ENCODE results near the gene MPRIP. TPM values are rescaled to one million over a fixed set of nuclear protein-coding genes. Genes with fewer than 3 reads are reported as not detected.

The MPRIP gene
- total and polyA plus RNA-seq, 2 of the 13 experiments (the other 11 are each of a cell fraction or from before 2014, with no cell fraction given): 50.2 to 52.4 TPM

- intact Hi-C loops (cut with micrococcal nuclease; ENCODE audit: unreplicated experiment) (no loop called here), in situ Hi-C loops (cut with HindIII; ENCODE audit: extremely low pct_ligation_motif_present, low pct_unique_long_range_greater_than_20kb) (no loop called here)
- Histone ChIP-seq H3K4me2 (ENCODE audit: low read depth, low read length) (no peak overlapping the region), H3K4me1 (ENCODE audit: insufficient read depth, low read length) (peaks cover 22% of the 10 kb centered on the region), H3K27ac (ENCODE audit: extremely low read length, insufficient read depth, low read length) (no peak overlapping the region), H4K20me1 (ENCODE audit: insufficient read depth, low read length) (no peaks in the 10 kb centered on the region), H3K9ac (ENCODE audit: insufficient read depth, low read depth, low read length) (no peak overlapping the region), H3K4me3 (replicated peaks in 1 of 3; ENCODE audit: insufficient read depth in 1 of 3, low read depth in 2 of 3, low read length in 3 of 3) (no peak overlapping the region), H3K9me3 (ENCODE audit: low read length) (no peaks in the 10 kb centered on the region), H3K27me3 (ENCODE audit: control insufficient read depth in 1 of 2, insufficient read depth in 2 of 2, low read length in 2 of 2) (no peaks in the 10 kb centered on the region), H2AFZ (ENCODE audit: low read length) (no peak overlapping the region), H3K79me2 (ENCODE audit: insufficient read depth, low read length) (peaks cover 4% of the 10 kb centered on the region), H3K36me3 (replicated peaks in 1 of 2; ENCODE audit: control insufficient read depth in 1 of 2, insufficient read depth in 2 of 2, low read length in 2 of 2) (peaks cover 43 to 85% of the 10 kb centered on the region in 2 experiments)
- ATAC-seq (no peak), DNase-seq (ENCODE audit: low spot score) (no peak), FAIRE-seq (no peak)
- ChIA-PET POLR2A (interaction anchor here (1.2 kb wide), 1 partner anchor 52 kb away, joined by 3 read pairs; no protein-coding TSS in a partner anchor), CTCF (ENCODE audit: low intra/inter-chr PET ratio, low total read pairs) (no interaction called here)
- TF ChIP-seq PAWR (CRISPR knock-in tag; IDR thresholded peaks at IDR 0.05; ENCODE audit: borderline replicate concordance): no peak
- no peak for TF ChIP-seq ZNF619 (CRISPR knock-in tag; IDR thresholded peaks at IDR 0.05)
- no peak for TF ChIP-seq SRSF1 (optimal IDR thresholded peaks at IDR 0.05; ENCODE audit: low read depth, low read length)
- no peak for TF ChIP-seq HHEX (CRISPR knock-in tag; IDR thresholded peaks at IDR 0.05)
- TF ChIP-seq ZNF569 (CRISPR knock-in tag; IDR thresholded peaks at IDR 0.05; ENCODE audit: borderline replicate concordance): no peak
- no peak for TF ChIP-seq SATB2 (CRISPR knock-in tag; IDR thresholded peaks at IDR 0.05)
- TF ChIP-seq ELF3 (CRISPR knock-in tag; IDR thresholded peaks at IDR 0.05): no peak
- no peak for TF ChIP-seq UBTF (CRISPR knock-in tag; IDR thresholded peaks at IDR 0.05)
- TF ChIP-seq, protein P1, sequence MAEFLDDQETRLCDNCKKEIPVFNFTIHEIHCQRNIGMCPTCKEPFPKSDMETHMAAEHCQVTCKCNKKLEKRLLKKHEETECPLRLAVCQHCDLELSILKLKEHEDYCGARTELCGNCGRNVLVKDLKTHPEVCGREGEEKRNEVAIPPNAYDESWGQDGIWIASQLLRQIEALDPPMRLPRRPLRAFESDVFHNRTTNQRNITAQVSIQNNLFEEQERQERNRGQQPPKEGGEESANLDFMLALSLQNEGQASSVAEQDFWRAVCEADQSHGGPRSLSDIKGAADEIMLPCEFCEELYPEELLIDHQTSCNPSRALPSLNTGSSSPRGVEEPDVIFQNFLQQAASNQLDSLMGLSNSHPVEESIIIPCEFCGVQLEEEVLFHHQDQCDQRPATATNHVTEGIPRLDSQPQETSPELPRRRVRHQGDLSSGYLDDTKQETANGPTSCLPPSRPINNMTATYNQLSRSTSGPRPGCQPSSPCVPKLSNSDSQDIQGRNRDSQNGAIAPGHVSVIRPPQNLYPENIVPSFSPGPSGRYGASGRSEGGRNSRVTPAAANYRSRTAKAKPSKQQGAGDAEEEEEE (CRISPR knock-in tag; IDR thresholded peaks at IDR 0.05; ENCODE audit: borderline replicate concordance): no peak
- TF ChIP-seq TFDP2 (CRISPR knock-in tag; IDR thresholded peaks at IDR 0.05): no peak
- TF ChIP-seq CENPT (CRISPR knock-in tag; IDR thresholded peaks at IDR 0.05; ENCODE audit: low read depth): no peak
- TF ChIP-seq TOE1 (CRISPR knock-in tag; IDR thresholded peaks at IDR 0.05): no peak
- no peak for TF ChIP-seq KDM3A (CRISPR knock-in tag; IDR thresholded peaks at IDR 0.05; ENCODE audit: low read depth)
- no TSS peak for BruUV-seq (replicated peaks)
- WGBS (ENCODE audit: low lambda C conversion rate): 96% methylated on average over 17 of the region's 17 CpGs
These were observed 186.4 kb downstream of the MPRIP start for GRCh38 chr17:17228521-17229279.
